PFSK-1 (cell line): Measurements from ENCODE around the gene MYO16.

Source experiments
- FOXP2 ChIP-seq: optimal IDR thresholded peaks from 2 replicates; pipeline ENCODE3; 2011; ENCODE audit warnings: borderline replicate concordance, control low read depth, inconsistent platforms; ENCODE audit not compliant: insufficient read depth; ENCODE audit errors: extremely low read length, extremely low read depth
- POLR2AphosphoS5 ChIP-seq: IDR thresholded peaks from 2 replicates; pipeline ENCODE4 v1.6.1; 2012; ENCODE audit warnings: low read depth, mild to moderate bottlenecking, control low read depth, low read length, moderate library complexity
- SIN3A ChIP-seq: IDR thresholded peaks from 2 replicates; pipeline ENCODE4 v1.6.1; 2012; ENCODE audit warnings: mild to moderate bottlenecking, low read length, moderate library complexity, borderline replicate concordance; ENCODE audit not compliant: insufficient read depth
- TAF1 ChIP-seq: IDR thresholded peaks from 2 replicates; pipeline ENCODE4 v1.6.1; 2012; ENCODE audit warnings: low read length, control low read depth, borderline replicate concordance; ENCODE audit not compliant: insufficient read depth
- TF ChIP-seq, protein P1 (sequence below), 2 experiments: IDR thresholded peaks; 2 replicates each; pipeline versions ENCODE4 v1.6.1 to v1.8.0; 2011 to 2012; ENCODE audit warnings: low read depth in 2 of 2, low read length in 2 of 2, control low read depth in 1 of 2, inconsistent platforms in 1 of 2, mild to moderate bottlenecking in 1 of 2, moderate library complexity in 1 of 2; ENCODE audit not compliant: insufficient read depth in 1 of 2

DNA sequence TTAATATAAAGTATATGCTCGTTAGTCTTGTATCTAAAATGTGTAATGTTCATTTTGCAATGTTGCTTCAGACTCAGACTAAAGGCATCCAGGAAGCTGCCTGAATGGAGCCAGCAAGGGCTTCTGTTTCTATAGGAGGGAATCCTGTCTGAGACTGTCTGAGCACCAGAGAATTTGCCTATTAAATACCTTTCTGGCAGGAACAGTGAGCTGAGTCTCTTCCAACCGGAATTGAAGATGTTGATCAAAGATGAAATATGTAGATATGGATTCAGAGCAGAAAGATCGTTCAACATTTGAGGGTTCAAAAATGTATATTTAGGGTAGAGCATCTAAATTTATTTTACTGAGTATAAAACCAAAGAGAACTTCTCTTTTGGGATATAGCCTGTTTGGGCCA is 20.9 kb downstream of the MYO16 start:
- TF ChIP-seq TAF1: no peak
- no peak for TF ChIP-seq POLR2AphosphoS5
- TF ChIP-seq, protein P1, sequence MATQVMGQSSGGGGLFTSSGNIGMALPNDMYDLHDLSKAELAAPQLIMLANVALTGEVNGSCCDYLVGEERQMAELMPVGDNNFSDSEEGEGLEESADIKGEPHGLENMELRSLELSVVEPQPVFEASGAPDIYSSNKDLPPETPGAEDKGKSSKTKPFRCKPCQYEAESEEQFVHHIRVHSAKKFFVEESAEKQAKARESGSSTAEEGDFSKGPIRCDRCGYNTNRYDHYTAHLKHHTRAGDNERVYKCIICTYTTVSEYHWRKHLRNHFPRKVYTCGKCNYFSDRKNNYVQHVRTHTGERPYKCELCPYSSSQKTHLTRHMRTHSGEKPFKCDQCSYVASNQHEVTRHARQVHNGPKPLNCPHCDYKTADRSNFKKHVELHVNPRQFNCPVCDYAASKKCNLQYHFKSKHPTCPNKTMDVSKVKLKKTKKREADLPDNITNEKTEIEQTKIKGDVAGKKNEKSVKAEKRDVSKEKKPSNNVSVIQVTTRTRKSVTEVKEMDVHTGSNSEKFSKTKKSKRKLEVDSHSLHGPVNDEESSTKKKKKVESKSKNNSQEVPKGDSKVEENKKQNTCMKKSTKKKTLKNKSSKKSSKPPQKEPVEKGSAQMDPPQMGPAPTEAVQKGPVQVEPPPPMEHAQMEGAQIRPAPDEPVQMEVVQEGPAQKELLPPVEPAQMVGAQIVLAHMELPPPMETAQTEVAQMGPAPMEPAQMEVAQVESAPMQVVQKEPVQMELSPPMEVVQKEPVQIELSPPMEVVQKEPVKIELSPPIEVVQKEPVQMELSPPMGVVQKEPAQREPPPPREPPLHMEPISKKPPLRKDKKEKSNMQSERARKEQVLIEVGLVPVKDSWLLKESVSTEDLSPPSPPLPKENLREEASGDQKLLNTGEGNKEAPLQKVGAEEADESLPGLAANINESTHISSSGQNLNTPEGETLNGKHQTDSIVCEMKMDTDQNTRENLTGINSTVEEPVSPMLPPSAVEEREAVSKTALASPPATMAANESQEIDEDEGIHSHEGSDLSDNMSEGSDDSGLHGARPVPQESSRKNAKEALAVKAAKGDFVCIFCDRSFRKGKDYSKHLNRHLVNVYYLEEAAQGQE (IDR thresholded peaks at IDR 0.05; ENCODE audit: insufficient read depth in 1 of 2, low read depth in 2 of 2, low read length in 2 of 2): no peak
- TF ChIP-seq SIN3A: no peak
- no peak for TF ChIP-seq FOXP2
